GM18498 (cell line): Measurements from ENCODE around the gene CXCL12.

Source experiments
- ATAC-seq: cut with Tn5 transposase; IDR thresholded peaks from one replicate; pipeline ENCODE4 v1.9.1; 2021; ENCODE audit warnings: mild to moderate bottlenecking, moderate library complexity; ENCODE audit not compliant: unreplicated experiment

Gene CXCL12

DNA sequence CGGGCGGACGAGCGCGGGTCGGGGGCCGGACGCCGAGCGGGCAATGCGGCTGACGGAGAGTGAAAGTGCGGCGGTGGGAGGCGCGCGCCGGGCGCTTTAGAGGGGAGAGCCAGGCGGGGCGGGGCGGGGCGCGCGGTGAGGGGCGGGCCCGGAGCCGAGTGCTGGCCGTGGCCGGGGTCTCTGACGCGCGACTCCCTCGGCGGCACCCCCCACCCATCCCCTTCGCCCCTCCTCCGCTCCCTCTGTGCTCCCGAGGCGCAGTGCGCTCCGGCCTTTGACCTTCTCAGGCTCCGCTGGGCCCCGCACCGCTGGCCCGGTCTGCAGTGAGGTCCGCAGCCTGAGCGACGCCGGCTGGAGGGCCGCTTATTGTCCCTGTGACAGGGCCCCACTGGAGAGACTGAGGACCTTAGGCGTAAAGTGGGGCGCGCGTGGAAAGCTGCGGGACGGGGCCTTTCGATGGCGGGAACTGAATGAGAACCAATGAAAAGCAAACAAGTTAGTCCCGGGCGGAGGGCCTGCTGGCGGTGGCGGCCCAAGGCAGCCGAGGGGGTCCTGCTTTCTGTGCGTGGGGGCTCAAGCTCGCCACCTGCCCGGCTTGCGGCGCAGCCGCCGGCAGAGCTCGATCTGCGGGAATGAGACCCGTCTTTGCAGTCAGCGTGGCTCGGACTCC, at the start of gene CXCL12:
CXCL12 (minus strand) TSS at position 72 of the 670 bp plus-strand sequence. CDS start 92 bp downstream, outside the sequence.
- ATAC-seq: no peak

- ATAC-seq: no peak
These were observed 42.6 kb upstream of the CXCL12 start for GRCh38 chr10:44427479-44427878.

DNA sequence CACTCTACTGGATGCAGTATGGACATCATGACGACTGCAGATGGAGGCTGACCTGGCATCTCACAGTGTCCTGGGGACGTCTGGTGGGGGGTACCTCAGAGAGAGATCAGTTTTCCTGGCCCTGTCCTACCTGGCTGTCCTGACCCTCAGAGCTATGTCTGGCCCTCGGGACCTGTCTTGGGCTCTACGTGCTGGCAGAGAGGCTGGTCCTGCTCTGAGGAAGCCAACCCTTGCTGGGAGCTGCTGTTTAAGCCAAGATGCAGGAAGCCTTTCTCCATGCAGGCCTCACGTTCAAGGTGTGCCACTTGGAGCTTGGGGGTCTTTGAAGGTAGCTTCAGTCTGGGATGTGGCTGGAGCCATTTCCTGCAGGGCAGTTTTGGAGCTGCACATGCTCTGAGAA, 42.1 kb upstream of the CXCL12 start:
- ATAC-seq: no peak

- no peak for ATAC-seq
These were observed 41.5 kb upstream of the CXCL12 start for GRCh38 chr10:44426247-44427034.

DNA sequence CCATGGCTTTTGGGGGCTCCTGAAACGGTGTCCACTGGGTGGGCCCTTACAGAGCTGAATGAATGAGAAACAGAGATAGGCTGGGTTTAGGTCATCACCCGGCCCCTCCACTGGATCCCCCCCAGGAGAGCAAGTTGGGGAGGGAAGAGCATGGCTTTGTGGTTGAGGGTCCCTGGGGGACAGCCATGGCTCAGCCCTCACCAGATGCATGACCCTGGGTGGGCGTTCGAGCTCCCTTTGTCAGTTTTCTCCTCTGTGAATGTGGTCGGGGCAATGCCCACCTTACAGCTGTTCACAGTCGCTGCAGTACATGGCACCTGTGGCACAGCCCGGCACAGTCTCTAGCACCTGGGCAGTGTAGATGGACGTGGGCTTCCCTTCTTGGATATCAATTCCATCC, 40.6 kb upstream of the CXCL12 start:
- no peak for ATAC-seq

- ATAC-seq: no peak
These were observed 40.1 kb upstream of the CXCL12 start for GRCh38 chr10:44424957-44425356.

GRCh38 chr10:44424298-44424697, 39.4 kb upstream of the CXCL12 start:
- no peak for ATAC-seq

GRCh38 chr10:44422570-44423101, 37.7 kb upstream of the CXCL12 start:
- ATAC-seq: no peak

- no peak for ATAC-seq
These were observed 37.3 kb upstream of the CXCL12 start for GRCh38 chr10:44422153-44422552.

GRCh38 chr10:44419790-44420549, 35.1 kb upstream of the CXCL12 start:
- ATAC-seq: no peak

GRCh38 chr10:44418637-44419036, 33.7 kb upstream of the CXCL12 start:
- ATAC-seq: no peak

- ATAC-seq: no peak
These were observed 32.9 kb upstream of the CXCL12 start for GRCh38 chr10:44417761-44418160.

DNA sequence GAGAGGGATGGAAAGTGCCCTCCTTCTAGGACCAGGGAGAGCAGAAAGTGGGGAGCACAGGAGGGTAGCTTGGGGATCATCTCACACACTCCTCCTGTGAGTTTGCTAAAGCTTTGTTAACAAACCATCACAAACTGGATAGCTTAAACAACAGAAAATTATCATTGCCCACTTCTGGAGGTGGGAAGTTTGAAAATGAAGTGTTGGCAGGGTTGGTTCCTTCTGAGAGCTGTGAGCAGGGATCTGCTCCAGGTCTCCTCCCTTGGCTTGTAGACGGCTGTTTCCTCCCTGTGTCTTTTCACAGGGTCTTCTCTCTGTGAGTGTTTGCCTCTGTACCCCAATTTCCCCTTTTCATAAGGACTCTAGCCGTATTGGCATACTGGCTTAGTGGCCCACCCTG, 32.0 kb upstream of the CXCL12 start:
- no peak for ATAC-seq

DNA sequence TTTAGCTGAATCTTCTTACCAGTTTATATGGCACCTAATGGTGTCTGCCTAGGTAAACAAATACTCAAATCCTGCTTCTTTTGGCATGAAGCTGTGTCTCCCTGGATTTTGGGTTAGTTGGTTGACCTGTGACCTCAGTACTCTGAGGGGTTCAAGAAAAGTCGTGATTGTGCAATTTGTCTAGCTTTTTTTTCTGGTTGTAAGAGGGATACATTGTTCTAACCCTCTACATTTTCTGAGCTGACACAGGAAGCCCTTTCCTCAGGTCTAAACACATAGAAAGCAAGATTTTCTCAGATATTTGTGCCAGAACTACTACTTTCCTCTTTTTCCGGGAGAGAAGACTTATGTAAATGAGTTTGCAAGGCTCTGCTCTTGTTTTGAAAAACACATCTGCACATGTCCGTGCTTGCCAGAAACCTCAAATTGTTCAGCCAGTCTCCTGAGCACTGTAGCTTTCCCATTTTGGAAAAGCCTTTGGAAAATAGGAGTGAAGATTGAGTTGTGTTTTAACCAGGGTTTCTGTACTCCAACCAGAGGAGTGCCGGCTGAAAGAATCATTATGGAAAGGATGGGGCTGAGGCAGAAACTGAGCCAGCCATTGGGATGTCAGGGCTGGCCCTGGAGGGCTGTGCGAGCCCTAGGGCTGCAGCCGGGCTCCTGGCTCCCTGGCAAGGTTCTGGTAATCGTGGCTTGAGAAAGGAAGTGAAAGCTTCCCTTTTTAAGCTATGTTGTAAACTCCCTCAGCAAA, 31.3 kb upstream of the CXCL12 start:
- no peak for ATAC-seq

DNA sequence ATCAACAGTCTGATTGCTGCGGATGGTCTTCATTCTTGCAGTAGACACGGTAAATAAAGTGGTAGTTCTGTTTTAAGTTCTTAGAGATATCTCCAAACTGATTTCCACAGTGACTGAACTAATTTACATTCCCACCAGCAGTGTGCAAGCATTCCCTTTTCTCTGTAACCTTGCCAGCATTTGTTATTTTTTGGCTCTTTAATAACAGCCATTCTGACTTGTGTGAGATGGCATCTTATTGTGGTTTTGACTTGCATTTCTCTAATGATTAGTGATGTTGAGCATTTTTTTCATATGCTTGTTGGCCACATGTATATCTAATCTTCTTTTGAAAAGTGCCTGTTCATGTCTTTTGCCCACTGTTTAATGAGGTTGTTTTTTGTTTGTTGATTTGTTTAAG, 30.2 kb upstream of the CXCL12 start:
- no peak for ATAC-seq

DNA sequence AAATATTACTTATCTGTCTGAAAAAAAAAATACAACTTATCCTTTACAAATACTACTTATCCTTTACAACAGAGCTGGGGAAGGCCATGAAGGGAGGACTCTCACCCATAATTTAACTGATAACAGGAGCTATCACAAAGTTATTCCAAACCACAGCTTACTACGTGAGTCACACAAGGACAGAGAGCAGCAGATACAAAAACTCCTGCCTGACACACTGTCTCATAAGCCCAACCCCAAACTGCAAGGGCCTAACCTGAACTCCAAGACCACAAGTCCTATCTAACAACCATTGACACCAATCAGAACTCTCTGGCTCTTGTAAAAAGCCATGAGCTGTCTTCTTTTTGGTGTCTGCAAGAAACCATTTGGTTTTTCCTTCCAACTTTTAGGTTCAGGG, 28.5 kb upstream of the CXCL12 start:
- ATAC-seq: no peak

- no peak for ATAC-seq
These were observed 26.4 kb upstream of the CXCL12 start for GRCh38 chr10:44411251-44411650.

DNA sequence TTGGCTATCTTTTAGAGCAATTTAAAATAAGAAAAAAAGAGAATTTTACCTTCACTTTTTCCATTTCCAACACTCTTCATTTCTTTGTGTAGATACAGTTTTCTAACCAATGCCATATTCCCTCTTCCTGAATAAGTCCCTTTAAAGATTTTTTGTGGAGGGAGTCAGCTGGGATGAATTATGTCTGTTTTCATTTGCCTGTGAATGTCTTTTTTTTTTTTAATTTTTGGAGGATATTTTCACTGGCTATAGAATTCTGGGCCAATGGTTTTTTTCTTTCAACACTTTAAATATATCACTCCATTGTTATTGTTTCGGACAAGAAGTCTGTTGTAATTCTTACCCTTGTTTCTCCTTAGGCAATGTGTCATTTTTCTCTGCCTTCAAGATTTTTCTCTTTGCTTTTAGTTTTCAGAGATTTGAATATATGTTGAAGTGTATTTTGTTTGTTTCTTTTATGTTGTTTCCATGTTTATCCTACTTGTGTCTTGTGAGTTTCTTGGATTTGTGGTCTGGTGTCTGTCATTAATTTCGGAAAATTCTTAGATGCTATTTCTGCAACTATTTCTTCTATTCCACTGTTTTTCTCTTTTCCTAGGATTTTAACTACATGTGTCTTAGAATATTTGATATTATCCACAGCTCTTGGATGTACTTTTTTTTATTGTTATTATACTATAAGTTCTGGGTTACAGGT, 20.0 kb upstream of the CXCL12 start:
- ATAC-seq: no peak

DNA sequence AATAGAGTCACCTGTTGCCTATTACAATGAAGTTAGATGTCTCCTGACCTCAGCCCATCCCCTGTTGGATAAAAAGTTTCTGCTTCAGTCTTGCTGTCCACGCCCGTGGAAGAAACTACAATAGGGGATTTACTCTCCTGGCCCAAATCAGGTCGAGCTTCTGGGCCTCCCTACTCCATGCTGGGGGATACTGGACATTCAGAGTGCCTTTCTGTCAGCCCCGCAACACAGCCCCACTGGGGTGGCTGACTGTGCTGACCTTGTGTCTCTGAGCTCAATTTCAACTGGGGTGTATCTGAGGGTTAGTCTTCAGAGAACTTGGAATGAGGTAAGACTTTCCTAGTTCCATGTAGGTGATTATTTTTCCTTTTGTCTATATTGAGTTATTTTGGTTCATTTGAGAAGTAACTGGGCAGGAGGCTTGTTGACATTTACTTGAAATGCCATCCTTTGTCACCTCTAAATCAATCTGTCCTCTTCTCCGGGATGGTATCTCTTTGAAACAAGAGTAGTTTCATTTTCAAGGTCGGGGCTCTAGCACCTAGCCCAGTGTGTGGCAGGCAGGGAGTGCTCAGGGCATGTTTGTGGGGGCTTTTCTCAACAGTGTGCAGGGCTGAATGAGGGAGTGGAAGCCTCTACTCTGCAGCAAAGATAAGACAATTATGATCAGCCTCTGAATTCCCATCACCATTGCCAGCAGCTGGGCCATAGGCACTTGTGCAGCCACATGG, 17.7 kb upstream of the CXCL12 start:
- no peak for ATAC-seq
